ENCODE measurements around the gene CACNG6.
"Not testable (repeated sequence)": the region's sequence is repeated elsewhere in the genome, so short reads cannot be mapped to it uniquely, and the experiment has no call there.

CACNG6 gene, protein sequence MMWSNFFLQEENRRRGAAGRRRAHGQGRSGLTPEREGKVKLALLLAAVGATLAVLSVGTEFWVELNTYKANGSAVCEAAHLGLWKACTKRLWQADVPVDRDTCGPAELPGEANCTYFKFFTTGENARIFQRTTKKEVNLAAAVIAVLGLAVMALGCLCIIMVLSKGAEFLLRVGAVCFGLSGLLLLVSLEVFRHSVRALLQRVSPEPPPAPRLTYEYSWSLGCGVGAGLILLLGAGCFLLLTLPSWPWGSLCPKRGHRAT

GRCh38 chr19:53991224-53992113, at the start of gene CACNG6:
CACNG6 (plus strand) TSS chr19:53991637; CDS start chr19:53992878, 1,241 bp downstream.
- DNase-seq (ENCODE audit: low spot score) (peak; percentile 79), FAIRE-seq (no peak)

DNA sequence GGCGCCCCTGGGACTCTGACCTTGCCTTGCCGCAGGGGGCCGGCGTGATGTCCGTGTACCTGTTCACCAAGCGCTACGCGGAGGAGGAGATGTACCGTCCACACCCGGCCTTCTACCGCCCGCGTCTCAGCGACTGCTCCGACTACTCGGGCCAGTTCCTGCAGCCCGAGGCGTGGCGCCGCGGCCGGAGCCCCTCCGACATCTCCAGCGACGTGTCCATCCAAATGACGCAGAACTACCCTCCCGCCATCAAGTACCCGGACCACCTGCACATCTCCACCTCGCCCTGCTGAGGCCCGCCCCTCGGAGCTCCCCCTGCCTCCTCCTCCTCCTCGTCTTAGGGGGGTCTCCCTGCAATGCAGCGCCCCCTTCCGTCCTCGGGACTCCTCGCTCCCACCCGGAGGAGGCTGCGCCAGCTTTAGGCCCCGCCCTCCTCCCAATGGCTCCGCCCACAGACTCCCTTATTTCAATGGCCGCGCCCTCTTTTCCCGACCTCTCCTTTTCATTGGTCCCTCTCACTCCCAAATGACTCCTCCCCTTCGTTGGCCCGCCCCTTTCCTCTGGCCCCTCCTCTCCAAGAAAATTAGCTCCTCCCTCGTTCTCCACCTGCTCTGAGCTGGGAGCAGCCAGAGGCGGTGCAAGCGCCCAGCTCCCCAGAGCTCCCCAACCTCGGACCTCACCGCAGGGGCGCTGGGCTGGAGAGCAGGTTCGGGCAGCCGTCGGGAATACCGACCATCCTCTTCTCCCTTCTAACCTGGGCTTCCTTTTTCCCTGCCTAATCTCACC, 49.2 kb upstream of the CACNG6 start:
- DNase-seq (ENCODE audit: low spot score) (no peak), FAIRE-seq (no peak)

DNA sequence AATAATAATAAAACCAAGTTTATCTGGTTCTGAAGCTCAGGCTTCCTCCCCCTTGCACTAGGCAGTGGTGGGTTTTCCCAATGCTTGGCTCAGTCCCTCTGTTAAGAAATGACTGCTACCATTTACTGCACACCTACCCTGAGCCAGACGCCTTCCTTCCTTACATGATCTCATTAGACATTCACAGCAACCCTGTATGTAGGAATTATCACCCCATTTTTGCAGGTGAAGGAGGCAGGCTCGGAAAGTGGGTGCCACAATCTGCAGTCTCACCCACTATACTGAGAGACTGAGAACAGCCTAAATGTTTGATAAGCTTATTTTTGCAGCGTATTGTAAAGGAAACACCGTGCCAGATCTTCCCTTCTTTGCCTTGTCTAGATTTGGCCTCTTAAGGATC, 47.0 kb upstream of the CACNG6 start:
- DNase-seq (ENCODE audit: low spot score) (no peak), FAIRE-seq (no peak)

- no peak for DNase-seq (ENCODE audit: low spot score)
- FAIRE-seq = no peak
Measured at GRCh38 chr19:53944933-53945332, 46.5 kb upstream of the CACNG6 start.

DNA sequence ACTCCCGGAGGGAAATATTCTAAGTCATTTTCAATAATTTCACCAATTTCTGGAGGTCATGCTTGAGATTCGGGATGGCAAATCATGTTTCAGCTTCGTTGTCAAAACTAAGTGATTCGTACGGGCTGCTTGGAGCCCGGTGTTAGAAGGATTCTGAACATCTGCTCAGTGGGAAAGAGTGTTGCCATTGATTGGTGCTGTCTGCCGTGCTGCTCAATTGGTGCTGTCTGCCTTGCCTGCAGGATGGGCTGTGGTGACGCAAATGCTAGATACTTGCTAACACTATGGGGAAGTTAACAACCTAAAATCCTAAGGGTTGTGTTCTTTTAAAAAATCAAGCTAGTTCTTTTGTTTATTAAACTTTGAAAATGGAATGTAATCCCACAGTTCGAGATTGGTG, 46.0 kb upstream of the CACNG6 start:
- FAIRE-seq = peak; percentile 81
- peak; percentile 73 for DNase-seq (ENCODE audit: low spot score)

GRCh38 chr19:53945998-53946397, 45.4 kb upstream of the CACNG6 start:
- DNase-seq (ENCODE audit: low spot score) (no peak), FAIRE-seq (no peak)

GRCh38 chr19:53947624-53948023, 43.8 kb upstream of the CACNG6 start:
- DNase-seq (ENCODE audit: low spot score) (no peak), FAIRE-seq (no peak)

- FAIRE-seq = not testable (repeated sequence)
Measured at GRCh38 chr19:53948611-53949010, 42.8 kb upstream of the CACNG6 start.

DNA sequence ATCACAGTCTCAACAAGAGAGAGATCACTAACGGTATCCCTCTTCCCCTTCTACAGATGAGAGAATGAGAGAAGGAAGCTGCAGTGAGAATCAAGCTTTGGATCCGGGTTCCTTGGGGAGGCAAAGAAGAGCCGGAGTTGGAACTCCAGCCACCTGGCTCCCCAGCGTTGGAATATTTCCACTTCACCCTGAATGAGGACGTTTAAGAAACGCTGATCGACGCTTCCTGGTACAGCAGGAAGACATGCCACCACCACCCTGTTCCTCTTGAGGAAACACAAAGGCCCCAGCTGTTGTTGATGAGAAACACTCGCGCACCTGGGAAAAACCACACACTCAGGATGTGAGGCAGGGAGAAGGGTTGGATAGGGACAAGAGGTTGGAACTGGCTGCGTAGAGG, 40.0 kb upstream of the CACNG6 start:
- no peak for DNase-seq (ENCODE audit: low spot score)
- FAIRE-seq = no peak

More at GRCh38 chr19:53948611-53949010, 42.8 kb upstream of the CACNG6 start:
- not testable (repeated sequence) for DNase-seq (ENCODE audit: low spot score)

DNA sequence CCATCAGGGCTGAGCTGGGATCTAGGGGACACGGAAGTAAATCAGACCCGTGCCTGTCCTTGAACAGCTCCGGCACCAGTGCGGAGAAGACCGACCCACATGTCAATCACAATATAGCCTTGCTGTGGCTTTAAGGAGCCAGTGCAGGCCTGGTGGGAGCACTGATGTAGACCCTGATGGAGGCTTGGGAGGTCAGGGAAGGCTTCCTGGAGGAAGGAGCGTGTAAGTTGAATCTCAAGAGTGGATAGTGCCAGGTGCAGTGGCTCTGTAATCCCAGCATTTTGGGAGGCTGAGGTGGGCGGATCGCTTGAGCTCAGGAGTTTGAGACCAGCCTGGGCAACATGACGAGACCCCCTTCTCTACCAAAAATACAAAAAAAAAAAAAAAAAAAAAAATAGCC, 39.5 kb upstream of the CACNG6 start:
- no peak for DNase-seq (ENCODE audit: low spot score)
- no peak for FAIRE-seq

GRCh38 chr19:53953383-53953782, 38.1 kb upstream of the CACNG6 start:
- DNase-seq (ENCODE audit: low spot score) (no peak), FAIRE-seq (no peak)

- FAIRE-seq (no peak), DNase-seq (ENCODE audit: low spot score) (no peak)
Measured at GRCh38 chr19:53957448-53958167, 33.8 kb upstream of the CACNG6 start.

GRCh38 chr19:53958168-53958571, 33.3 kb upstream of the CACNG6 start:
- FAIRE-seq (no peak), DNase-seq (ENCODE audit: low spot score) (peak; percentile 76)

DNA sequence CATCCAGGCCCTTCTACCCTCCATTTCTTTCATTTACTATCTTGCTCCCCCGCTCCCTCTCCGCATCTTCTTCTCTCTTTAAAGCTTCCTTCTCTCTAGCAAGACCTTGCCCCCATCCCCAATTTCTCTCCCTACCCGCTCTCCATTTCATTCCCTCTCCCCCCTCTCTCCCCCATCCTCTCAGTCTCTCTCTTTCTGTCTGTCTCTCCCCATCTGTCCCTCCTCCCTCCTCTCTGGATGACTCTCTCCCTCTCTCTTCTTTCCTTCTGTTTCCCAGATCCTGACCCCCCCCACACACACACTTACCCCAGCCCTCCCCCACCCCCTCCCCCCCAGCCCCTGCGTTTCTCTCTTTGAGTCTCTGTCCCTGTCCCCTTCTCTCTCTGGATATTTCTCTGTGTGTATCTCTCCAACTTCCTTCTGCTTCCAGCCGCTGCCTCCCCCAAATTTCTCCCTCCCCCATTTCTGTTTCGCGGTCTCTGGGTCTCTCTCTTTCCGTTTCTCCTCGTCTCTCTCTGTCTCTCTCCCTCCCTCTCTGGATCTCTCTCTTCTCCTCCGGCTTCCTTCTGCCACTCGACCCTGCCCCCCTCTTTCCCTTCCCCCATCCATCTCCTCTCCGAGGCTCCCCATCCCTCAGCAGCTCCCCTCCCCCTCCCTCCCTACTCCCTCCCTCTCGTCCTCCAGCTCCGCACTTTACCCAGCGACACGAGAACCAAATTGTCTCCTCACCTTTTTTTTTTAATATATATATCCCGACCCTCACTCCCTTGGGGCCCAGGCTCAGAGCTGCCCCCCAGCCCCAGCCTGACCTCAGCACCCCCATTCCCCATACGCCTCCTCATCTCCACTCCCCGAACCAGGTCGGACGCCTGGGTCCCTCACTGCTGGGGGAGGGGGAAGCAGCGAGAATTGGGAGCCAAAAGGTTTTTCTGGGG, 32.3 kb upstream of the CACNG6 start:
- FAIRE-seq (no peak), DNase-seq (ENCODE audit: low spot score) (no peak)

GRCh38 chr19:53960187-53960586, 31.2 kb upstream of the CACNG6 start:
- FAIRE-seq = no peak
- no peak for DNase-seq (ENCODE audit: low spot score)

- FAIRE-seq = no peak
- no peak for DNase-seq (ENCODE audit: low spot score)
Measured at GRCh38 chr19:53960886-53961285, 30.6 kb upstream of the CACNG6 start.

DNA sequence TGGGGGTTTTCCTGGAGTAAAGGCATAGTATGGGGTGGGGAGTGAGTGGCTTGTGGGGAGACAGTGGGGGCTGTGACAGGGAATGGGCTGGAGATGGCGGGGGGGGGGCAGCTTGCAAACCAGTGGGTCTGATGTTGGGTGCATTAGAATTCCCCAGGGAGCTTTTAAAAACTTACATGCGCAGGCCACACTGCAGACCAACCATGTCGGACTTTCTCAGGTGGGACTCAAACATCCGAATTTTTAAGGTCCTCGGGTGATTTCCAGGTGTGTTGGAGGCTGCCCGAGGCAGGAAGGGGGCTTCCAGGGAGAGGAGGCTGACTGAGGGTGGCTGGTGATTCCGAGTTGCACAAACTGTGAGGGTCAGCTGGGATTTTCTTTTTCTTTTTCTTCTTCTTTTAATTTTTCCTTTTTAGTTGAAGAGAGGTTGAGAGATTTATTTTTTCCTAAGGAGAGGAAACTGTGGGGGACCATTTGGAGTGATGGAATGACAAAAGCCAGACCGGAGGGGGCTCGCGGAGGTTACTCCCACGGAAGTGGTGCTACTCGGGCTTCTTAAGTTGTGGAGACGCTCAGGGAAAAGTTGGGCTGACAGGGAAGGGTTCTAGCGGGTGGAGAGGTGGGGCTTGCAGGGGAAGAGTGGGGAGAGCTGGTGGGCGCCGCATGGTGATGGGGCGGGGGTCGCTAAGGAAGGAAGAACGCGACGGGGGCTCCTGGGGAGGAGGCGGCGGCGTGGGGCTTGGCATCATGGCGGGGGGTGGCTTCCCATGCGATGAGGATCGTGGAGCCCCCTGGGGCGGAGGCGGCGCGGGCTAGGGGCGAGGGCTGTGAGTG, 29.7 kb upstream of the CACNG6 start:
- DNase-seq (ENCODE audit: low spot score) (peak; percentile 80), FAIRE-seq (no peak)

DNA sequence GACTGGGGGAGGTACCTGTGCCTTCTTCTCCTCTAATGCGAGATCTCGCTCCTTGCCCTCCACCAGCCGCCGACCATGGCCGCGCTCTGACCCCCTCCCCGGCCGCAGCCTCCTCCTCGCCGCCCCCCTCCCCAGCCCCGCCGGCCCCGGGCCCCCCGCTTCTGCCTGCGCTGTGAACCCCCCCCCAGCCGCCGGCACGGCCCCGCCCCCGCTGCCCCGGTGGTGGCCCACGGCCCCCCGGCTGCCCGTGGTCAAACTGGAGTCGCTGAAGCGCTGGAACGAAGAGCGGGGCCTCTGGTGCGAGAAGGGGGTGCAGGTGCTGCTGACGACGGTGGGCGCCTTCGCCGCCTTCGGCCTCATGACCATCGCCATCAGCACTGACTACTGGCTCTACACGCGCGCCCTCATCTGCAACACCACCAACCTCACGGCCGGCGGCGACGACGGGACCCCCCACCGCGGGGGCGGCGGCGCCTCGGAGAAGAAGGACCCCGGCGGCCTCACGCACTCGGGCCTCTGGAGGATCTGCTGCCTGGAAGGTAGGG, 28.5 kb upstream of the CACNG6 start, which contains the start of gene CACNG8:
Gene CACNG8, plus strand, starts transcription at position 51 of the 545 bp plus-strand sequence.
- FAIRE-seq (no peak), DNase-seq (ENCODE audit: low spot score) (no peak)

GRCh38 chr19:53965091-53965490, 26.3 kb upstream of the CACNG6 start:
- FAIRE-seq (no peak), DNase-seq (ENCODE audit: low spot score) (no peak)

Measured in urothelium cell line (cell line).